GM23338 (cell line): Measurements from ENCODE around the gene FOXD2. TPM values are rescaled to one million over a fixed set of nuclear protein-coding genes. Genes with fewer than 3 reads are reported as not detected.

Experiments
- ATAC-seq: fragments of 200-7000 bp; cut with Tn5 transposase; 3 replicates; pipeline ENCODE4 v1.9.1; 2020
- DNase-seq: peaks from one replicate; pipeline ENCODE4 v3.0.0-alpha.2; 2015; ENCODE audit warnings: low spot score
- H2AFZ ChIP-seq: fragments of 200-600 bp; sonication (generic); 2 replicates; pipeline ENCODE4 v1.8.0; 2016; ENCODE audit warnings: antibody characterized with exemption, mild to moderate bottlenecking, moderate library complexity
- H3F3A ChIP-seq: fragments of 200-600 bp; sonication (generic); replicated peaks from 2 replicates; pipeline ENCODE4 v1.8.0; 2017; ENCODE audit warnings: antibody characterized with exemption, mixed run types, low read depth
- H3K27ac ChIP-seq: fragments of 200-600 bp; sonication (generic); 2 replicates; pipeline ENCODE4 v1.6.1; 2016; ENCODE audit warnings: low read depth
- H3K27me3 ChIP-seq: fragments of 200-600 bp; sonication (generic); 2 replicates; pipeline ENCODE4 v1.8.0; 2016; ENCODE audit warnings: mild to moderate bottlenecking, mixed run types, moderate library complexity; ENCODE audit not compliant: insufficient read depth
- H3K36me3 ChIP-seq: fragments of 200-600 bp; sonication (generic); 2 replicates; pipeline ENCODE4 v1.8.0; 2016; ENCODE audit warnings: mild to moderate bottlenecking; ENCODE audit not compliant: insufficient read depth
- H3K4me1 ChIP-seq: fragments of 200-600 bp; sonication (generic); 2 replicates; pipeline ENCODE4 v1.8.0; 2016; ENCODE audit warnings: mild to moderate bottlenecking, moderate library complexity; ENCODE audit not compliant: insufficient read depth
- H3K4me2 ChIP-seq: fragments of 200-600 bp; sonication (generic); 2 replicates; pipeline ENCODE4 v1.7.1; 2017; ENCODE audit warnings: mixed run types
- H3K4me3 ChIP-seq: fragments of 200-600 bp; sonication (generic); 2 replicates; pipeline ENCODE4 v1.6.1; 2016; ENCODE audit warnings: mixed run types
- H3K79me2 ChIP-seq: fragments of 200-600 bp; sonication (generic); replicated peaks from 2 replicates; pipeline ENCODE4 v1.8.0; 2017; ENCODE audit warnings: mild to moderate bottlenecking; ENCODE audit not compliant: insufficient read depth
- H3K9me2 ChIP-seq: fragments of 200-600 bp; sonication (generic); 2 replicates; pipeline ENCODE4 v1.8.0; 2017; ENCODE audit not compliant: insufficient read depth
- H4K20me1 ChIP-seq: fragments of 200-600 bp; sonication (generic); replicated peaks from 2 replicates; pipeline ENCODE4 v1.8.0; 2017; ENCODE audit warnings: mild to moderate bottlenecking; ENCODE audit not compliant: insufficient read depth
- H3K27ac Mint-ChIP-seq: 2 replicates; pipeline ENCODE4 v1.8.0; 2020; ENCODE audit warnings: inconsistent platforms, mild to moderate bottlenecking, moderate library complexity, mixed read lengths
- H3K27me3 Mint-ChIP-seq: 3 replicates; pipeline ENCODE4 v1.8.0; 2022; ENCODE audit warnings: low read depth, mild to moderate bottlenecking, moderate library complexity, mixed read lengths, inconsistent platforms; ENCODE audit not compliant: insufficient read depth, poor library complexity
- H3K36me3 Mint-ChIP-seq: 3 replicates; pipeline ENCODE4 v1.8.0; 2021; ENCODE audit warnings: low read depth, mild to moderate bottlenecking, inconsistent platforms, moderate library complexity, mixed read lengths
- H3K4me1 Mint-ChIP-seq: 3 replicates; pipeline ENCODE4 v1.8.0; 2020; ENCODE audit warnings: mild to moderate bottlenecking, inconsistent platforms, mixed read lengths
- H3K4me3 Mint-ChIP-seq: 3 replicates; pipeline ENCODE4 v1.8.0; 2021; ENCODE audit warnings: moderate library complexity, mild to moderate bottlenecking, inconsistent platforms, mixed read lengths
- H3K9me3 Mint-ChIP-seq: 3 replicates; pipeline ENCODE4 v1.8.0; 2020; ENCODE audit warnings: moderate library complexity, mild to moderate bottlenecking, inconsistent platforms, mixed read lengths
- CREB1 ChIP-seq: fragments of 250-450 bp; sonication (Bioruptor Pico); IDR thresholded peaks from 2 replicates; pipeline ENCODE4 v1.5.0; 2020; ENCODE audit warnings: low read depth, mild to moderate bottlenecking, moderate library complexity
- EZH2 ChIP-seq: fragments of 200-600 bp; sonication (generic); IDR thresholded peaks from one replicate; pipeline ENCODE4 v1.8.0; 2017; ENCODE audit warnings: antibody characterized with exemption, mild to moderate bottlenecking, low read depth; ENCODE audit not compliant: unreplicated experiment
- EZH2phosphoT487 ChIP-seq: fragments of 200-600 bp; sonication (generic); IDR thresholded peaks from one replicate; pipeline ENCODE4 v1.8.1; 2018; ENCODE audit warnings: antibody characterized with exemption; ENCODE audit not compliant: unreplicated experiment
- JUNB ChIP-seq: IDR thresholded peaks from one replicate; pipeline ENCODE4 v1.6.1; 2016; ENCODE audit warnings: antibody characterized with exemption; ENCODE audit not compliant: unreplicated experiment
- NANOG ChIP-seq: IDR thresholded peaks from 2 replicates; pipeline ENCODE4 v1.6.1; 2016; ENCODE audit warnings: antibody characterized with exemption, borderline replicate concordance
- POLR2AphosphoS5 ChIP-seq: IDR thresholded peaks from 2 replicates; pipeline ENCODE4 v1.6.1; 2016; ENCODE audit warnings: antibody characterized with exemption, low read depth
- STAT1 ChIP-seq: IDR thresholded peaks from one replicate; pipeline ENCODE4 v1.6.1; 2016; ENCODE audit warnings: antibody characterized with exemption; ENCODE audit not compliant: unreplicated experiment
- ZNF114 ChIP-seq: fragments of 250-450 bp; sonication (Bioruptor Pico); IDR thresholded peaks from 2 replicates; pipeline ENCODE4 v1.5.0; 2020; ENCODE audit warnings: mild to moderate bottlenecking, moderate library complexity
- ZNF331 ChIP-seq: fragments of 250-450 bp; sonication (Bioruptor Pico); IDR thresholded peaks from 2 replicates; pipeline ENCODE4 v1.5.0; 2020; ENCODE audit warnings: low read depth, mild to moderate bottlenecking, moderate library complexity
- polyA plus RNA-seq: library from polyadenylated mRNA; unstranded; fragments of >200 nt; fragmentation: Nextera tagmentation; extraction: Ambion mirVana; gene quantifications from 2 replicates; pipeline ENCODE4 v1.2.1, GENCODE V29; 2016
- total RNA-seq: library from RNA; depleted of rRNA; stranded (reverse); fragments of >200 nt; shearing (Covaris generic); gene quantifications from 2 replicates; pipeline ENCODE4 v1.2.3, GENCODE V29; 2014
- TF ChIP-seq, protein P1 (sequence below), 2 experiments: fragments of 200-600 bp in 1 of 2; sonication (generic) in 1 of 2; conservative IDR thresholded peaks; 2 replicates each; pipeline versions ENCODE4 v1.5.1 to v1.6.1; 2016 to 2017; ENCODE audit warnings: antibody characterized with exemption in 2 of 2, low read depth in 2 of 2, mild to moderate bottlenecking in 2 of 2, moderate library complexity in 1 of 2
- TF ChIP-seq, protein P2 (sequence below): IDR thresholded peaks from one replicate; pipeline ENCODE4 v1.6.1; 2018; ENCODE audit warnings: antibody characterized with exemption; ENCODE audit not compliant: unreplicated experiment
- TF ChIP-seq, protein P3 (sequence below): IDR thresholded peaks from 2 replicates; pipeline ENCODE4 v1.6.1; 2016; ENCODE audit warnings: antibody characterized with exemption
- TF ChIP-seq, protein P4 (sequence below): fragments of 250-450 bp; sonication (Bioruptor Pico); IDR thresholded peaks from 2 replicates; pipeline ENCODE4 v1.5.0; 2020; ENCODE audit warnings: mild to moderate bottlenecking, moderate library complexity

Gene FOXD2
- total and polyA plus RNA-seq, 2 experiments from 2014 or later = 0.28 TPM; not detected in 1

DNA sequence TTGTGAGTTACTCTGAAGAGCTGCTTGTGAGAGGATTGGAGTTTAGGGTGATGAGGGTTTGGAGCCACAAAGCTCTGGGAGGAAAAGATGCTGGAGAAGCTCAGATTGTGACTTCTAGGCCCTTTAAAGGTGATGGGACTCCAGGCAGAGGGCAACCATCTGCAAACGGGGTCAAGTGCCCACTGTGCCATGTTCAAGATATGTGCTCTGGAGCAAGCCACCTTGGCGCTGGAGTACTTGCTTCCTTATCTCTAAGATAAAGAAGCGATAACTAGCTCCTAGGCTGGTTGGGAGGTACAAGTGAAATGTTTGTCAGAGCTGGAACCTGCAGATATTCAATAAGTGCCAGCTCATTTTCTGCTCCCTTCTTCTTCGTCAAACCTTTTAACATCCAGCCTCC is 36.1 kb upstream of the FOXD2 start:
- ATAC-seq = no peak
- no peaks in the 10 kb centered on the region for H3K79me2 ChIP-seq
- no peaks in the 10 kb centered on the region for H3K36me3 ChIP-seq
- H3K4me3 ChIP-seq = no peak overlapping the region
- no peaks in the 10 kb centered on the region for H3K4me1 ChIP-seq
- H2AFZ ChIP-seq = no peak overlapping the region
- no peaks in the 10 kb centered on the region for H4K20me1 ChIP-seq
- H3K27ac Mint-ChIP-seq = no peak overlapping the region
- TF ChIP-seq, protein P1, sequence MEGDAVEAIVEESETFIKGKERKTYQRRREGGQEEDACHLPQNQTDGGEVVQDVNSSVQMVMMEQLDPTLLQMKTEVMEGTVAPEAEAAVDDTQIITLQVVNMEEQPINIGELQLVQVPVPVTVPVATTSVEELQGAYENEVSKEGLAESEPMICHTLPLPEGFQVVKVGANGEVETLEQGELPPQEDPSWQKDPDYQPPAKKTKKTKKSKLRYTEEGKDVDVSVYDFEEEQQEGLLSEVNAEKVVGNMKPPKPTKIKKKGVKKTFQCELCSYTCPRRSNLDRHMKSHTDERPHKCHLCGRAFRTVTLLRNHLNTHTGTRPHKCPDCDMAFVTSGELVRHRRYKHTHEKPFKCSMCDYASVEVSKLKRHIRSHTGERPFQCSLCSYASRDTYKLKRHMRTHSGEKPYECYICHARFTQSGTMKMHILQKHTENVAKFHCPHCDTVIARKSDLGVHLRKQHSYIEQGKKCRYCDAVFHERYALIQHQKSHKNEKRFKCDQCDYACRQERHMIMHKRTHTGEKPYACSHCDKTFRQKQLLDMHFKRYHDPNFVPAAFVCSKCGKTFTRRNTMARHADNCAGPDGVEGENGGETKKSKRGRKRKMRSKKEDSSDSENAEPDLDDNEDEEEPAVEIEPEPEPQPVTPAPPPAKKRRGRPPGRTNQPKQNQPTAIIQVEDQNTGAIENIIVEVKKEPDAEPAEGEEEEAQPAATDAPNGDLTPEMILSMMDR (conservative IDR thresholded peaks at IDR 0.05; ENCODE audit: low read depth in 2 of 2) = no peak
- TF ChIP-seq EZH2phosphoT487 = no peak
- TF ChIP-seq, protein P2, sequence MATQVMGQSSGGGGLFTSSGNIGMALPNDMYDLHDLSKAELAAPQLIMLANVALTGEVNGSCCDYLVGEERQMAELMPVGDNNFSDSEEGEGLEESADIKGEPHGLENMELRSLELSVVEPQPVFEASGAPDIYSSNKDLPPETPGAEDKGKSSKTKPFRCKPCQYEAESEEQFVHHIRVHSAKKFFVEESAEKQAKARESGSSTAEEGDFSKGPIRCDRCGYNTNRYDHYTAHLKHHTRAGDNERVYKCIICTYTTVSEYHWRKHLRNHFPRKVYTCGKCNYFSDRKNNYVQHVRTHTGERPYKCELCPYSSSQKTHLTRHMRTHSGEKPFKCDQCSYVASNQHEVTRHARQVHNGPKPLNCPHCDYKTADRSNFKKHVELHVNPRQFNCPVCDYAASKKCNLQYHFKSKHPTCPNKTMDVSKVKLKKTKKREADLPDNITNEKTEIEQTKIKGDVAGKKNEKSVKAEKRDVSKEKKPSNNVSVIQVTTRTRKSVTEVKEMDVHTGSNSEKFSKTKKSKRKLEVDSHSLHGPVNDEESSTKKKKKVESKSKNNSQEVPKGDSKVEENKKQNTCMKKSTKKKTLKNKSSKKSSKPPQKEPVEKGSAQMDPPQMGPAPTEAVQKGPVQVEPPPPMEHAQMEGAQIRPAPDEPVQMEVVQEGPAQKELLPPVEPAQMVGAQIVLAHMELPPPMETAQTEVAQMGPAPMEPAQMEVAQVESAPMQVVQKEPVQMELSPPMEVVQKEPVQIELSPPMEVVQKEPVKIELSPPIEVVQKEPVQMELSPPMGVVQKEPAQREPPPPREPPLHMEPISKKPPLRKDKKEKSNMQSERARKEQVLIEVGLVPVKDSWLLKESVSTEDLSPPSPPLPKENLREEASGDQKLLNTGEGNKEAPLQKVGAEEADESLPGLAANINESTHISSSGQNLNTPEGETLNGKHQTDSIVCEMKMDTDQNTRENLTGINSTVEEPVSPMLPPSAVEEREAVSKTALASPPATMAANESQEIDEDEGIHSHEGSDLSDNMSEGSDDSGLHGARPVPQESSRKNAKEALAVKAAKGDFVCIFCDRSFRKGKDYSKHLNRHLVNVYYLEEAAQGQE = no peak
- TF ChIP-seq ZNF331 (CRISPR knock-in tag) = no peak
- no peak for TF ChIP-seq ZNF114 (CRISPR knock-in tag)
- TF ChIP-seq, protein P3, sequence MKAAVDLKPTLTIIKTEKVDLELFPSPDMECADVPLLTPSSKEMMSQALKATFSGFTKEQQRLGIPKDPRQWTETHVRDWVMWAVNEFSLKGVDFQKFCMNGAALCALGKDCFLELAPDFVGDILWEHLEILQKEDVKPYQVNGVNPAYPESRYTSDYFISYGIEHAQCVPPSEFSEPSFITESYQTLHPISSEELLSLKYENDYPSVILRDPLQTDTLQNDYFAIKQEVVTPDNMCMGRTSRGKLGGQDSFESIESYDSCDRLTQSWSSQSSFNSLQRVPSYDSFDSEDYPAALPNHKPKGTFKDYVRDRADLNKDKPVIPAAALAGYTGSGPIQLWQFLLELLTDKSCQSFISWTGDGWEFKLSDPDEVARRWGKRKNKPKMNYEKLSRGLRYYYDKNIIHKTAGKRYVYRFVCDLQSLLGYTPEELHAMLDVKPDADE = no peak
- no peak for TF ChIP-seq POLR2AphosphoS5
- TF ChIP-seq JUNB = no peak
- no peak for TF ChIP-seq EZH2
- no peak for TF ChIP-seq NANOG
- TF ChIP-seq CREB1 (CRISPR knock-in tag) = no peak
- TF ChIP-seq STAT1 = no peak
- TF ChIP-seq, protein P4, sequence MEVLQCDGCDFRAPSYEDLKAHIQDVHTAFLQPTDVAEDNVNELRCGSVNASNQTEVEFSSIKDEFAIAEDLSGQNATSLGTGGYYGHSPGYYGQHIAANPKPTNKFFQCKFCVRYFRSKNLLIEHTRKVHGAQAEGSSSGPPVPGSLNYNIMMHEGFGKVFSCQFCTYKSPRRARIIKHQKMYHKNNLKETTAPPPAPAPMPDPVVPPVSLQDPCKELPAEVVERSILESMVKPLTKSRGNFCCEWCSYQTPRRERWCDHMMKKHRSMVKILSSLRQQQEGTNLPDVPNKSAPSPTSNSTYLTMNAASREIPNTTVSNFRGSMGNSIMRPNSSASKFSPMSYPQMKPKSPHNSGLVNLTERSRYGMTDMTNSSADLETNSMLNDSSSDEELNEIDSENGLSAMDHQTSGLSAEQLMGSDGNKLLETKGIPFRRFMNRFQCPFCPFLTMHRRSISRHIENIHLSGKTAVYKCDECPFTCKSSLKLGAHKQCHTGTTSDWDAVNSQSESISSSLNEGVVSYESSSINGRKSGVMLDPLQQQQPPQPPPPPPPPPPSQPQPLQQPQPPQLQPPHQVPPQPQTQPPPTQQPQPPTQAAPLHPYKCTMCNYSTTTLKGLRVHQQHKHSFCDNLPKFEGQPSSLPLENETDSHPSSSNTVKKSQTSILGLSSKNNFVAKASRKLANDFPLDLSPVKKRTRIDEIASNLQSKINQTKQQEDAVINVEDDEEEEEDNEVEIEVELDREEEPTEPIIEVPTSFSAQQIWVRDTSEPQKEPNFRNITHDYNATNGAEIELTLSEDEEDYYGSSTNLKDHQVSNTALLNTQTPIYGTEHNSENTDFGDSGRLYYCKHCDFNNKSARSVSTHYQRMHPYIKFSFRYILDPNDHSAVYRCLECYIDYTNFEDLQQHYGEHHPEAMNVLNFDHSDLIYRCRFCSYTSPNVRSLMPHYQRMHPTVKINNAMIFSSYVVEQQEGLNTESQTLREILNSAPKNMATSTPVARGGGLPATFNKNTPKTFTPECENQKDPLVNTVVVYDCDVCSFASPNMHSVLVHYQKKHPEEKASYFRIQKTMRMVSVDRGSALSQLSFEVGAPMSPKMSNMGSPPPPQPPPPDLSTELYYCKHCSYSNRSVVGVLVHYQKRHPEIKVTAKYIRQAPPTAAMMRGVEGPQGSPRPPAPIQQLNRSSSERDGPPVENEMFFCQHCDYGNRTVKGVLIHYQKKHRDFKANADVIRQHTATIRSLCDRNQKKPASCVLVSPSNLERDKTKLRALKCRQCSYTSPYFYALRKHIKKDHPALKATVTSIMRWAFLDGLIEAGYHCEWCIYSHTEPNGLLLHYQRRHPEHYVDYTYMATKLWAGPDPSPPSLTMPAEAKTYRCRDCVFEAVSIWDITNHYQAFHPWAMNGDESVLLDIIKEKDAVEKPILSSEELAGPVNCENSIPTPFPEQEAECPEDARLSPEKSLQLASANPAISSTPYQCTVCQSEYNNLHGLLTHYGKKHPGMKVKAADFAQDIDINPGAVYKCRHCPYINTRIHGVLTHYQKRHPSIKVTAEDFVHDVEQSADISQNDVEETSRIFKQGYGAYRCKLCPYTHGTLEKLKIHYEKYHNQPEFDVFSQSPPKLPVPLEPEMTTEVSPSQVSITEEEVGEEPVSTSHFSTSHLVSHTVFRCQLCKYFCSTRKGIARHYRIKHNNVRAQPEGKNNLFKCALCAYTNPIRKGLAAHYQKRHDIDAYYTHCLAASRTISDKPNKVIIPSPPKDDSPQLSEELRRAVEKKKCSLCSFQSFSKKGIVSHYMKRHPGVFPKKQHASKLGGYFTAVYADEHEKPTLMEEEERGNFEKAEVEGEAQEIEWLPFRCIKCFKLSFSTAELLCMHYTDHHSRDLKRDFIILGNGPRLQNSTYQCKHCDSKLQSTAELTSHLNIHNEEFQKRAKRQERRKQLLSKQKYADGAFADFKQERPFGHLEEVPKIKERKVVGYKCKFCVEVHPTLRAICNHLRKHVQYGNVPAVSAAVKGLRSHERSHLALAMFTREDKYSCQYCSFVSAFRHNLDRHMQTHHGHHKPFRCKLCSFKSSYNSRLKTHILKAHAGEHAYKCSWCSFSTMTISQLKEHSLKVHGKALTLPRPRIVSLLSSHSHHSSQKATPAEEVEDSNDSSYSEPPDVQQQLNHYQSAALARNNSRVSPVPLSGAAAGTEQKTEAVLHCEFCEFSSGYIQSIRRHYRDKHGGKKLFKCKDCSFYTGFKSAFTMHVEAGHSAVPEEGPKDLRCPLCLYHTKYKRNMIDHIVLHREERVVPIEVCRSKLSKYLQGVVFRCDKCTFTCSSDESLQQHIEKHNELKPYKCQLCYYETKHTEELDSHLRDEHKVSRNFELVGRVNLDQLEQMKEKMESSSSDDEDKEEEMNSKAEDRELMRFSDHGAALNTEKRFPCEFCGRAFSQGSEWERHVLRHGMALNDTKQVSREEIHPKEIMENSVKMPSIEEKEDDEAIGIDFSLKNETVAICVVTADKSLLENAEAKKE = no peak
- no peaks in the 10 kb centered on the region for H3K9me3 Mint-ChIP-seq
- DNase-seq = no peak
- no peaks in the 10 kb centered on the region for H3K36me3 Mint-ChIP-seq
- H3F3A ChIP-seq = no peaks in the 10 kb centered on the region
- no peak overlapping the region for H3K4me2 ChIP-seq
- no peaks in the 10 kb centered on the region for H3K4me1 Mint-ChIP-seq
- no peaks in the 10 kb centered on the region for H3K27me3 ChIP-seq
- H3K4me3 Mint-ChIP-seq = no peak overlapping the region
- peaks cover 7% of the 10 kb centered on the region for H3K27me3 Mint-ChIP-seq
- no peak overlapping the region for H3K27ac ChIP-seq
- H3K9me2 ChIP-seq = no peaks in the 10 kb centered on the region
